ENCODE results near the gene DOCK3. TPM values are rescaled to one million over a fixed set of nuclear protein-coding genes. Genes with fewer than 3 reads are reported as not detected.

The DOCK3 gene
- total RNA-seq, 1 experiment from 2014 or later, result 8.3 TPM

DNA sequence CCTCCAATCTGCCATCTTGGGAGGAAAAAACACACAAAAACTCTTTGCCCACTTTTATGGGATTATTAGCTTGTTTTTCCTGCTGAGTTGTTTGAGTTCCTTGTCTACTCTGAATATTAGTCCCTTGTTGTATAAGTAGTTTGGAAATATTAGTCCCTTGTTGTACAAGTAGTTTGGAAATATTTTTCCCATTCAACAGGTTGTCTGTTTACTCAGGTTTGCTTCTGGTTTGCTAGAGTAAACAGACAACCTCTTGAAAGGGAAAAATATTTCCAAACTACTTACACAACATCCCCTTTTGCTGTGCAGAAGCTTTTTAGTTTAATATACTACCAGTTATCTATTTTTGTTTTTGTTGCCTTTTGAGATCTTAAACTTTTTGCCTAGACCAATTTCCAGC is 517.0 kb downstream of the DOCK3 start:
- Histone ChIP-seq H3K56ac (ENCODE audit: insufficient read length, low read depth, low read length) (no peak overlapping the region), H3K23me2 (ENCODE audit: insufficient read length, low read depth, low read length, poor library complexity, severe bottlenecking) (no peaks in the 10 kb centered on the region), H3K9me3 (ENCODE audit: control insufficient read depth, low read depth, low read length) (no peaks in the 10 kb centered on the region), H3K4ac (ENCODE audit: low read depth, low read length) (no peak overlapping the region), H3K79me2 (ENCODE audit: insufficient read depth, low read length) (no peaks in the 10 kb centered on the region), H2AFZ (ENCODE audit: low read length) (no peak overlapping the region), H2BK12ac (ENCODE audit: insufficient read length, low read depth, low read length) (no peak overlapping the region), H3K79me1 (ENCODE audit: insufficient read depth, low read depth, low read length, poor library complexity, severe bottlenecking) (no peaks in the 10 kb centered on the region), H2BK15ac (ENCODE audit: low read depth, low read length) (no peak overlapping the region), H2AK5ac (ENCODE audit: insufficient read length, low read length) (no peak overlapping the region), H3T11ph (ENCODE audit: low read length) (no peak overlapping the region), H3K27ac (ENCODE audit: insufficient read length, low read depth, low read length) (no peak overlapping the region), H2BK20ac (ENCODE audit: low read depth, low read length, poor library complexity, severe bottlenecking) (no peak overlapping the region), H2BK5ac (ENCODE audit: insufficient read length, low read length) (no peak overlapping the region), H4K20me1 (ENCODE audit: control insufficient read depth, insufficient read depth, insufficient read length) (no peaks in the 10 kb centered on the region), H4K8ac (replicated peaks; ENCODE audit: insufficient read length, low read depth, low read length) (no peak overlapping the region), H3K9ac (ENCODE audit: extremely low read depth, insufficient read length, low read length) (no peak overlapping the region), H4K5ac (ENCODE audit: insufficient read length, low read depth, low read length) (no peak overlapping the region), H3K4me1 (ENCODE audit: insufficient read depth, low read length) (no peaks in the 10 kb centered on the region), H3K14ac (ENCODE audit: insufficient read depth, low read length) (no peak overlapping the region), H3K18ac (ENCODE audit: insufficient read length, low read depth, low read length) (no peak overlapping the region), H3K23ac (ENCODE audit: insufficient read length, low read depth, low read length) (no peak overlapping the region), H3K27me3 (ENCODE audit: insufficient read depth, low read length) (no peaks in the 10 kb centered on the region), H2BK120ac (ENCODE audit: low read depth, low read length, poor library complexity, severe bottlenecking) (no peak overlapping the region), H3K4me2 (ENCODE audit: insufficient read depth, insufficient read length, low read length) (no peak overlapping the region), H4K91ac (ENCODE audit: insufficient read length, low read depth, low read length) (no peak overlapping the region)
- peaks cover 7 to 9% of the 10 kb centered on the region in 2 experiments; a peak in 3 of 5 replicates for H3K9me3 Mint-ChIP-seq
- peaks cover 0 to 4% of the 10 kb centered on the region in 2 experiments; a peak in 1 of 4 replicates for H3K4me1 Mint-ChIP-seq
- peaks cover 3 to 12% (median 7%) of the 10 kb centered on the region in 3 experiments for H3K36me3 Mint-ChIP-seq (ENCODE audit: insufficient read depth in 1 of 3, low read depth in 3 of 3)
- H3K27ac Mint-ChIP-seq, result no peak overlapping the region
- no peaks in the 10 kb centered on the region; the same call in 1 of the 2 replicates for H3K27me3 Mint-ChIP-seq (ENCODE audit: low read depth)
- DNase-seq, result no peak
- H3K4me3 Mint-ChIP-seq, result no peak overlapping the region
- TF ChIP-seq, protein P1, sequence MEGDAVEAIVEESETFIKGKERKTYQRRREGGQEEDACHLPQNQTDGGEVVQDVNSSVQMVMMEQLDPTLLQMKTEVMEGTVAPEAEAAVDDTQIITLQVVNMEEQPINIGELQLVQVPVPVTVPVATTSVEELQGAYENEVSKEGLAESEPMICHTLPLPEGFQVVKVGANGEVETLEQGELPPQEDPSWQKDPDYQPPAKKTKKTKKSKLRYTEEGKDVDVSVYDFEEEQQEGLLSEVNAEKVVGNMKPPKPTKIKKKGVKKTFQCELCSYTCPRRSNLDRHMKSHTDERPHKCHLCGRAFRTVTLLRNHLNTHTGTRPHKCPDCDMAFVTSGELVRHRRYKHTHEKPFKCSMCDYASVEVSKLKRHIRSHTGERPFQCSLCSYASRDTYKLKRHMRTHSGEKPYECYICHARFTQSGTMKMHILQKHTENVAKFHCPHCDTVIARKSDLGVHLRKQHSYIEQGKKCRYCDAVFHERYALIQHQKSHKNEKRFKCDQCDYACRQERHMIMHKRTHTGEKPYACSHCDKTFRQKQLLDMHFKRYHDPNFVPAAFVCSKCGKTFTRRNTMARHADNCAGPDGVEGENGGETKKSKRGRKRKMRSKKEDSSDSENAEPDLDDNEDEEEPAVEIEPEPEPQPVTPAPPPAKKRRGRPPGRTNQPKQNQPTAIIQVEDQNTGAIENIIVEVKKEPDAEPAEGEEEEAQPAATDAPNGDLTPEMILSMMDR (conservative IDR thresholded peaks at IDR 0.05), result no peak

All from H9 (cell line).